Pancreas (tissue), 10 donors: Measurements from ENCODE around the gene SALL4. TPM values are rescaled to one million over a fixed set of nuclear protein-coding genes. Genes with fewer than 3 reads are reported as not detected.

Experiments
- ATAC-seq, 4 donors: fragments of 200-7000 bp; cut with Tn5 transposase; one replicate each; pipeline versions ENCODE4 v1.8.0 to v1.9.1; 2020; ENCODE audit warnings: mild to moderate bottlenecking in 4 of 4, moderate library complexity in 4 of 4
- DNase-seq, 6 donors: peaks; one replicate each; pipeline ENCODE4 v3.0.0-alpha.2; 2020
- FAIRE-seq: peaks from 2 replicates; lab custom pipeline; 2012; peaks lifted over from hg19 to GRCh38; lab: Jason Lieb, UNC
- H3K27ac ChIP-seq, 4 donors: fragments of 200-600 bp; sonication (generic); 1 replicate in 3 of 4; 2 replicates in 1 of 4; pipeline versions ENCODE4 v1.5.0 to v1.8.0; 2020
- H3K27me3 ChIP-seq, 4 donors: fragments of 200-600 bp; one replicate each; pipeline ENCODE4 v1.8.0; 2021
- H3K36me3 ChIP-seq, 3 donors: fragments of 200-600 bp; sonication (generic) in 1 of 3; one replicate each; pipeline versions ENCODE4 v1.5.0 to v1.8.0; 2020 to 2021
- H3K4me1 ChIP-seq, 3 donors: fragments of 200-600 bp; one replicate each; pipeline ENCODE4 v1.8.0; 2021
- H3K4me3 ChIP-seq, 4 donors: fragments of 200-600 bp; sonication (generic) in 2 of 4; one replicate each; pipeline versions ENCODE4 v1.5.0 to v1.8.0; 2020 to 2021
- H3K9me3 ChIP-seq, 4 donors: fragments of 200-600 bp; one replicate each; pipeline ENCODE4 v1.8.0; 2021
- CTCF ChIP-seq, 4 donors: fragments of 200-600 bp; sonication (generic) in 3 of 4; IDR thresholded peaks; one replicate each; pipeline versions ENCODE4 v1.5.0 to v1.8.0; 2021; ENCODE audit warnings: antibody characterized with exemption in 4 of 4
- WGBS, 2 donors: extraction: QIAGEN DNeasy Blood & Tissue Kit; methylation state at CpG; one replicate each; pipeline ENCODE4 v1.1.7; 2013; 5-methylcytosine and 5-hydroxymethylcytosine counted together
- intact Hi-C, 3 donors: fragments of 100-400 bp; cut with DNase I; formaldehyde crosslinking; loops; one replicate each; pipeline versions ENCODE4 v1.11.1 to v1.14.2; 2022
- polyA plus RNA-seq, 2 donors: library from polyadenylated mRNA; stranded (reverse); fragments of 200-250 nt; gene quantifications; one replicate each; pipeline ENCODE4 v1.2.3, GENCODE V29; 2013
- total RNA-seq, 6 donors: library from RNA; stranded (reverse); fragmentation: NEBNext Ultra II Directional in 4 of 6; extraction: Animal tissue kit (Norgen Biotek cat#: 25700) in 4 of 6; gene quantifications; one replicate each; pipeline versions ENCODE4 v1.2.1 to v1.2.4, GENCODE V29; 2021 to 2023
- donor health status: healthy with polysubstance abuse.
- donor health status: DM: no; HTN: no; CAD: no; lungs with moderate emphysema.
- donor health status: DM: no; HTN: no; CAD: no.
- donor health status: control.
- donor health status: control.
- donor health status: Bipolar disorder and iron deficiency.
- donor health status: DM: yes; HTN: yes; CAD: no.
- donor health status: DM: no; HTN: no; CAD: no.
- donor health status: DM: no; HTN: no; CAD: no.
- donor health status: DM: yes; HTN: yes; CAD: no.

SALL4 gene
- 1 to 10 TPM; 1.1 to 2.4 (median 1.7) TPM for total RNA-seq
- 1 to 10 TPM; 2.8 to 3.0 TPM for polyA plus RNA-seq

GRCh38 chr20:51802170-51802751 is at the start of gene SALL4:
Gene SALL4, minus strand, starts transcription at chr20:51802521. Its CDS starts 113 bp downstream, at chr20:51802408.
- Histone ChIP-seq H3K36me3 (no peaks in the 10 kb centered on the region), H3K4me3 (peak within 1 kb of the TSS; percentile 8 to 53 (median 38)), H3K27ac (peak within 1 kb of the TSS; percentile 35 to 75 (median 44)), H3K9me3 (no peaks in the 10 kb centered on the region), H3K4me1 (peaks cover 0 to 14% (median 0%) of the 10 kb centered on the region in 3 donors), H3K27me3 (no peaks in the 10 kb centered on the region)
- ATAC-seq (peak; percentile 7 to 61 (median 22)), FAIRE-seq (no peak), DNase-seq (peak; percentile 18 to 64 (median 54))
- intact Hi-C loops, result no loop called here
- TF ChIP-seq CTCF (IDR thresholded peaks at IDR 0.05), result no peak
- 16% methylated on average over 44 of the region's 44 CpGs for WGBS, 2 donors

- H3K4me1 ChIP-seq, result no peaks in the 10 kb centered on the region
Observed at GRCh38 chr20:51848346-51848745, 46.0 kb upstream of the SALL4 start.

GRCh38 chr20:51840865-51841264 is 38.5 kb upstream of the SALL4 start:
- TF ChIP-seq CTCF (IDR thresholded peaks at IDR 0.05), result no peak
- ATAC-seq (no peak), DNase-seq (no peak), FAIRE-seq (no peak)
- no peaks in the 10 kb centered on the region for H3K9me3 ChIP-seq
- no peaks in the 10 kb centered on the region for H3K27me3 ChIP-seq
- H3K4me1 ChIP-seq, result no peaks in the 10 kb centered on the region
- no peak overlapping the region for H3K4me3 ChIP-seq
- WGBS, 2 donors, result 29 to 42% methylated on average over 5 of the region's 5 CpGs
- no peaks in the 10 kb centered on the region for H3K36me3 ChIP-seq
- intact Hi-C loops, result no loop called here
- no peak overlapping the region for H3K27ac ChIP-seq

More at GRCh38 chr20:51848346-51848745, 46.0 kb upstream of the SALL4 start:
- H3K4me3 ChIP-seq, result no peak overlapping the region
- no peaks in the 10 kb centered on the region for H3K9me3 ChIP-seq
- no peaks in the 10 kb centered on the region for H3K36me3 ChIP-seq
- no peak overlapping the region for H3K27ac ChIP-seq
- H3K27me3 ChIP-seq, result no peaks in the 10 kb centered on the region
- DNase-seq (no peak), ATAC-seq (no peak), FAIRE-seq (no peak)
- no peak for TF ChIP-seq CTCF (IDR thresholded peaks at IDR 0.05)
- 43 to 60% methylated on average over 2 of the region's 2 CpGs for WGBS, 2 donors
- intact Hi-C loops, result no loop called here

DNA sequence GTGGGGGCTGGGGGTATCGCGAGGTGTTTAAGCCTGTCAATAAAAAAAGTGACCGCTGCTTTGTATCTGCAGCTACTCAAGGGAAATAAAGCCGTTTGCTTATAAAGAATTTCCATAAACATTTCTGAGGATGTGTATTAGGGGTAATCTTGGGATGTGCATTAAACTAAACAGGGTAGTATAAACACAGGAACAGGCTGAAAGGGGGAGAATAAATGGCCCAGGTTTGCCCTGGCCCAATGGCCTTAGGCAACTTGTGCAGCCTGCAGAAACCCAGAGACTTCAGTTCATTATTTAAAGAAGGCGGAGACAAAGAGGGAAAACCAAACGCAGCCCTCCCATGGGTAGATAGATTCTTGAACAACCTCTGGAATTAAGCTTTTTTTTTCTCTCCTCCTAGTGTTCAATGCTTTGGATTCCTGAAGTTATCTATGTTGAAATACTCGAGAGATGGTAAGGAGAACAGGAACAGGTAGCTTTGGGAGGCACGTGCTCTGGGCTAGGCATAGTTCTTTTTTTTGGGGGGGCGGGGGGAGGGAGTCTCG is 35.6 kb upstream of the SALL4 start:
- Histone ChIP-seq H3K9me3 (no peaks in the 10 kb centered on the region), H3K4me1 (no peaks in the 10 kb centered on the region), H3K36me3 (no peaks in the 10 kb centered on the region), H3K4me3 (no peak overlapping the region), H3K27ac (no peak overlapping the region), H3K27me3 (no peaks in the 10 kb centered on the region)
- no peak for FAIRE-seq
- WGBS, 2 donors, result 54 to 63% methylated on average over 8 to 10 of the region's 10 CpGs
- TF ChIP-seq CTCF (IDR thresholded peaks at IDR 0.05), result no peak
- intact Hi-C loops, result no loop called here
- DNase-seq, result no peak
- no peak for ATAC-seq

- FAIRE-seq, result no peak
- DNase-seq, result no peak
- intact Hi-C loops, result no loop called here
Observed at GRCh38 chr20:51837436-51837835, 35.1 kb upstream of the SALL4 start.

More at GRCh38 chr20:51837436-51837835, 35.1 kb upstream of the SALL4 start:
- Histone ChIP-seq H3K36me3 (no peaks in the 10 kb centered on the region), H3K9me3 (no peaks in the 10 kb centered on the region), H3K4me1 (no peaks in the 10 kb centered on the region), H3K4me3 (no peak overlapping the region), H3K27ac (no peak overlapping the region), H3K27me3 (no peaks in the 10 kb centered on the region)
- no peak for ATAC-seq
- no peak for TF ChIP-seq CTCF (IDR thresholded peaks at IDR 0.05)
- WGBS, 2 donors, result 73 to 77% methylated on average over 6 of the region's 6 CpGs
